Measurements from ENCODE around the gene C8G. TPM values are rescaled to one million over a fixed set of nuclear protein-coding genes. Genes with fewer than 3 reads are reported as not detected.

The C8G gene
- polyA plus RNA-seq, 1 donor from 2014 or later = not detected

DNA sequence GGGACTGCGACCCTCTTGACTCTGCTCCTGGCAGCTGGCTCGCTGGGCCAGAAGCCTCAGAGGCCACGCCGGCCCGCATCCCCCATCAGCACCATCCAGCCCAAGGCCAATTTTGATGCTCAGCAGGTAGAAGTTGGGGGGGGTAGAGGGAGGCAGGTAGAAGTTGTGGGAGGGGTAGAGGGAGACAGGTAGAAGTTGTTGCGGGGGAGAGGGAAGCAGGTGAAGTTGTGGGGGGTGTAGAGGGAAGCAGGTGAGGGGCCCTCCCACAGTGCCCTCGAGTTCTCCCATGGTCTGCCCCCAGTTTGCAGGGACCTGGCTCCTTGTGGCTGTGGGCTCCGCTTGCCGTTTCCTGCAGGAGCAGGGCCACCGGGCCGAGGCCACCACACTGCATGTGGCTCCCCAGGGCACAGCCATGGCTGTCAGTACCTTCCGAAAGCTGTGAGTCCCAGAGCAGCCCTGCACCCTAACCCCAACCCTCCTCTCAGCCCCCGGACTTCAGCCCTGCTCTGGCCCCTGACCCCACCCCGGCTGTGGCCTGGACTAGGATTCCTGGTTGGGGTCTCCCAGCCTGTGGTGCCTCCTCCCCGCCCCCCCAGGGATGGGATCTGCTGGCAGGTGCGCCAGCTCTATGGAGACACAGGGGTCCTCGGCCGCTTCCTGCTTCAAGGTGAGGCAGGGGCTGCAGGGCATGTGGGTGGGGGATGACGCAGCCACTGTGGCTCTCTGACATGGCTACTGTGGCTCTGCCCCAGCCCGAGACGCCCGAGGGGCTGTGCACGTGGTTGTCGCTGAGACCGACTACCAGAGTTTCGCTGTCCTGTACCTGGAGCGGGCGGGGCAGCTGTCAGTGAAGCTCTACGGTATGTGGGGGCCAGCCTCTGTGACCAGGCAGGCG, 537 bp downstream of the C8G start:
- no peaks in the 10 kb centered on the region for H3K9me2 ChIP-seq (ENCODE audit: insufficient read depth, low read length)
- no peak overlapping the region for H2AFZ ChIP-seq (ENCODE audit: low read depth, low read length)
- no peaks in the 10 kb centered on the region for H3F3A ChIP-seq (ENCODE audit: insufficient read depth, low read length, poor library complexity, severe bottlenecking)
- peaks cover 4% of the 10 kb centered on the region for H3K36me3 ChIP-seq (ENCODE audit: insufficient read depth, low read length)
- H3K79me2 ChIP-seq (replicated peaks; ENCODE audit: insufficient read depth, low read length) = peaks cover 8% of the 10 kb centered on the region
- no peak overlapping the region for H3K4me3 ChIP-seq (ENCODE audit: low read length)
- H3K9me3 ChIP-seq (ENCODE audit: low read length) = no peaks in the 10 kb centered on the region
- H3K4me2 ChIP-seq (ENCODE audit: low read length) = no peak overlapping the region
- H3K27ac ChIP-seq (ENCODE audit: low read length) = no peak overlapping the region
- H4K20me1 ChIP-seq (ENCODE audit: insufficient read depth) = no peaks in the 10 kb centered on the region
- H3K9ac ChIP-seq (ENCODE audit: low read length) = no peak overlapping the region
- TF ChIP-seq EP300 (conservative IDR thresholded peaks at IDR 0.05; ENCODE audit: poor library complexity, severe bottlenecking) (no peak), TAF1 (IDR thresholded peaks at IDR 0.05; ENCODE audit: low read depth) (no peak), RAD21 (conservative IDR thresholded peaks at IDR 0.05) (no peak), CTCF (IDR thresholded peaks at IDR 0.05; ENCODE audit: poor library complexity, severe bottlenecking) (no peak), POLR2AphosphoS5 (IDR thresholded peaks at IDR 0.05) (no peak), EZH2 (IDR thresholded peaks at IDR 0.05; ENCODE audit: borderline replicate concordance, insufficient read depth, low read length, poor library complexity, severe bottlenecking) (no peak), MXI1 (conservative IDR thresholded peaks at IDR 0.05; ENCODE audit: poor library complexity, severe bottlenecking) (no peak), SMC3 (conservative IDR thresholded peaks at IDR 0.05; ENCODE audit: poor library complexity) (no peak)
- TF ChIP-seq, protein P1, sequence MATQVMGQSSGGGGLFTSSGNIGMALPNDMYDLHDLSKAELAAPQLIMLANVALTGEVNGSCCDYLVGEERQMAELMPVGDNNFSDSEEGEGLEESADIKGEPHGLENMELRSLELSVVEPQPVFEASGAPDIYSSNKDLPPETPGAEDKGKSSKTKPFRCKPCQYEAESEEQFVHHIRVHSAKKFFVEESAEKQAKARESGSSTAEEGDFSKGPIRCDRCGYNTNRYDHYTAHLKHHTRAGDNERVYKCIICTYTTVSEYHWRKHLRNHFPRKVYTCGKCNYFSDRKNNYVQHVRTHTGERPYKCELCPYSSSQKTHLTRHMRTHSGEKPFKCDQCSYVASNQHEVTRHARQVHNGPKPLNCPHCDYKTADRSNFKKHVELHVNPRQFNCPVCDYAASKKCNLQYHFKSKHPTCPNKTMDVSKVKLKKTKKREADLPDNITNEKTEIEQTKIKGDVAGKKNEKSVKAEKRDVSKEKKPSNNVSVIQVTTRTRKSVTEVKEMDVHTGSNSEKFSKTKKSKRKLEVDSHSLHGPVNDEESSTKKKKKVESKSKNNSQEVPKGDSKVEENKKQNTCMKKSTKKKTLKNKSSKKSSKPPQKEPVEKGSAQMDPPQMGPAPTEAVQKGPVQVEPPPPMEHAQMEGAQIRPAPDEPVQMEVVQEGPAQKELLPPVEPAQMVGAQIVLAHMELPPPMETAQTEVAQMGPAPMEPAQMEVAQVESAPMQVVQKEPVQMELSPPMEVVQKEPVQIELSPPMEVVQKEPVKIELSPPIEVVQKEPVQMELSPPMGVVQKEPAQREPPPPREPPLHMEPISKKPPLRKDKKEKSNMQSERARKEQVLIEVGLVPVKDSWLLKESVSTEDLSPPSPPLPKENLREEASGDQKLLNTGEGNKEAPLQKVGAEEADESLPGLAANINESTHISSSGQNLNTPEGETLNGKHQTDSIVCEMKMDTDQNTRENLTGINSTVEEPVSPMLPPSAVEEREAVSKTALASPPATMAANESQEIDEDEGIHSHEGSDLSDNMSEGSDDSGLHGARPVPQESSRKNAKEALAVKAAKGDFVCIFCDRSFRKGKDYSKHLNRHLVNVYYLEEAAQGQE (IDR thresholded peaks at IDR 0.05; ENCODE audit: borderline replicate concordance) = no peak
- H3K27me3 ChIP-seq (ENCODE audit: insufficient read depth, low read depth, low read length) = no peaks in the 10 kb centered on the region

- Histone ChIP-seq H3K4me2 (ENCODE audit: low read length) (no peak overlapping the region), H3K36me3 (ENCODE audit: insufficient read depth, low read length) (no peaks in the 10 kb centered on the region), H3F3A (ENCODE audit: insufficient read depth, low read length, poor library complexity, severe bottlenecking) (no peaks in the 10 kb centered on the region), H2AFZ (ENCODE audit: low read depth, low read length) (no peak overlapping the region), H3K27ac (ENCODE audit: low read length) (no peak overlapping the region), H3K79me2 (replicated peaks; ENCODE audit: insufficient read depth, low read length) (peaks cover 8% of the 10 kb centered on the region), H3K9ac (ENCODE audit: low read length) (no peak overlapping the region), H3K4me3 (ENCODE audit: low read length) (no peak overlapping the region), H3K9me3 (ENCODE audit: low read length) (no peaks in the 10 kb centered on the region), H4K20me1 (ENCODE audit: insufficient read depth) (no peaks in the 10 kb centered on the region), H3K27me3 (ENCODE audit: insufficient read depth, low read depth, low read length) (no peaks in the 10 kb centered on the region), H3K9me2 (ENCODE audit: insufficient read depth, low read length) (no peaks in the 10 kb centered on the region)
- no peak for TF ChIP-seq RAD21 (conservative IDR thresholded peaks at IDR 0.05)
- no peak for TF ChIP-seq CTCF (IDR thresholded peaks at IDR 0.05; ENCODE audit: poor library complexity, severe bottlenecking)
- TF ChIP-seq EP300 (conservative IDR thresholded peaks at IDR 0.05; ENCODE audit: poor library complexity, severe bottlenecking) = no peak
- TF ChIP-seq TAF1 (IDR thresholded peaks at IDR 0.05; ENCODE audit: low read depth) = no peak
- no peak for TF ChIP-seq MXI1 (conservative IDR thresholded peaks at IDR 0.05; ENCODE audit: poor library complexity, severe bottlenecking)
- no peak for TF ChIP-seq POLR2AphosphoS5 (IDR thresholded peaks at IDR 0.05)
- TF ChIP-seq SMC3 (conservative IDR thresholded peaks at IDR 0.05; ENCODE audit: poor library complexity) = no peak
- TF ChIP-seq, protein P1 (IDR thresholded peaks at IDR 0.05; ENCODE audit: borderline replicate concordance) = no peak
- no peak for TF ChIP-seq EZH2 (IDR thresholded peaks at IDR 0.05; ENCODE audit: borderline replicate concordance, insufficient read depth, low read length, poor library complexity, severe bottlenecking)
Measured at GRCh38 chr9:136946228-136947027, 1.4 kb downstream of the C8G start.
